Limb (tissue), 2 donors: ENCODE data around the gene RTP5.
"Not testable (repeated sequence)": the region's sequence is repeated elsewhere in the genome, so short reads cannot be mapped to it uniquely, and the experiment has no call there.

Experiments
- DNase-seq, 2 donors: peaks; one replicate each; pipeline ENCODE4 v3.0.0-alpha.2; 2016; ENCODE audit errors: extremely low spot score in 2 of 2

The RTP5 gene

DNA sequence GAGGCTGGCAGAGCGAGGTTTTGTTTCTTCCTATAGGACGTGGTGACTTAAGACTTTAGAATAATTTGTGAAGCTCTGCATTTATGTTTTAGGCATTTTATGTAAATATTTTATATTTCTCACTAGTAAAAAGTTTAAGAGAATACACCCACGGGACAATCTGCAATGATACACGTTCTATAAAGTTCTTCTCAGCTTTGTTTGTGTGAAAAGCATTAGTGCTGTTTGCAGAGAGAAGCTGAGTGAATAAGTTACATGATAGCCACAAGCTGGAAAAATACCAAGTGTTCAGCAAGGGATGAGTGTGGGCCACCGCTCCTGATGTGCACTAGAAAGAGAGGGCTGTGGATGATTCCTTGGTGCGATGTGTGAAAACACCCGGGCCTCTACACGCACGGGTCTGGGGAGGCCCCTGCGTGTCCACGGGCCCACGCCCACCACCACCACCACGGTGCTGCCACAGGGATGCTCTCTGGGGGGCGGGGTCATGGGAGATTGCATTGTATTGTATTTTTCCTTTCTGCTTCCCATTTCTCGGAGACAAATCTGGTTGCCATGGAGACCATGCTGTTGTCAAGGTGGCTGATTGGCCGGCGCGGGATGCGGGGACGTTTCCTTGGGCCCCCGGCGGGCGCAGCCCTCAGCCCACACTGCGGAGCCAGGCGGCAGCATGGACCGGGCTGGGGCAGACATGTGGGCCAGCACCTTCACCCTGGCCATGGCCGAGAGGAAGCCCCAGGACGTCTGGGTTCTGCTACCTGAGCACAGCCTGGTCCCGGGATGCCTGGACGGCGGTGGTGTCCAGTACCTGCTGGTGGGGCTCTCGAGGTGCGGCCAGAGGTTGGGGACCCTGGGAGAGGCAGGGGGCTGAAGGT lies at the start of gene RTP5:
Gene RTP5 (plus strand): TSS at position 643 of the 875 bp plus-strand sequence. CDS start 28 bp downstream, at position 671.
- DNase-seq, result no peak

DNA sequence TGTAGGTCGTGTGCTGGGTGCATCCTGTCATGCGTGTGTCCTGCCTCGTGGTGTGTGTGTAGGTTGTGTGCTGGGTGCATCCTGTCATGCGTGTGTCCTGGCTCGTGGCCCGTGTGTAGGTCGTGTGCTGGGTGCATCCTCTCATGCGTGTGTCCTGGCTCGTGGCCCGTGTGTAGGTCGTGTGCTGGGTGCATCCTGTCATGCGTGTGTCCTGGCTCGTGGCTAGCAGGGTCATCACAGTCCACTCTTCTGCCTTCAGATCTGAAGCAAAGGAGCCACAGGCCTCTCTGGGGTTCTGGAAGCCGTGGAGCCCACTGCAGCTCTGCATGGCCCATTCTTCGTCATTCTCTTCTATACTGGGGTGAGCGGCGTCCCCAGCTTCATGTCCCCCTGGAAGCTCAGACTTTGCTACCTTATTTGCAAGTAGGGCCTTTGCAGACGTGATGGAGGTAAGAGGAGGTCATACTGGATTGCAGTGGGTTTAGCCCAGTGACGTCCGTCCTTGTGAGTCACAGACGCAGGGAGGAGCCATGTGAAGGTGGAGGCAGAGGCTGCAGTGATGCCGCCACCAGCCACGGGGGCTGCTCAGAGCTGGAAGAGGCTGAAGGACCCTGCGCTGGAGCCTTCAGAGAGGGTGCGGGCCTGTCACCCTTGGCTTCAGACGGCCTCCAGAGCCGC lies 49.4 kb upstream of the RTP5 start:
- DNase-seq, result not testable (repeated sequence)

DNA sequence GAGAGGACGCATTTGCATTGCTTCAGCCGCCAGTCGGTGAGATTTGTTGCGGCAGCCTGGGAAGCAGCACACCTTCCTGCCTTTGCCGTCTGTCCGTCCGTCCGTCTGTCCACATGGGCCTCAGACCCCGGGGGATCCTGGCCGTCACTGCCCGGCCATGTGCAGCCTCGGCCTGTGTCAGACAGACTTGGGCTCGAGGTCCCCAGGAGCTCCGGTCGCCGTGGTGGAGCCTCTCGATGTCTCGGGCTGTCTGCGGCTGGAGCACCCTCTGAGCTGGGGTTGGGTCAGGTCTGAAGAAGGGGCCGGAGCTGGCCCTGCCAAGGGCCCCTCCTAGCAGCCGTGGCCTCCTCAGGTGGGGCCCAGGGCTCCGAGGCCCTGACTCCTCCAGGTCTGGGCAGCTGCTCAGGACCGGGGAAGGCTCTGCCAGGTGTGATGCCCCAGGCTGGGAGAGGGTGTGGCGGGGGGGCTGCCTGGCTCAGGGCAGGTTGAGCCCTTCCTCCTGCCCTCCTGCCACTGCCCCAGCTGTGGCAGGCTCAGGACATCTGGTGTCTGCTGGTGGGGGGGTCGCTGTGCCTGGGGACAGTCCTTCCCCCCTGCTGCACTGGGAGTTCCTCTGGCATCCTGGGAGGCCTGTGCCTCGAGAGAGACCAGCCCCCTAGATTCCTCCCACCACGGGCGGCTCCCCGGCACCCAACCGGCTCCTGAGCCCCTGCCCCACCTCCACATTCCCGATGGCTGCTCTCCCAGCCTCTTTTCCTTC lies 48.7 kb upstream of the RTP5 start:
- no peak for DNase-seq

DNA sequence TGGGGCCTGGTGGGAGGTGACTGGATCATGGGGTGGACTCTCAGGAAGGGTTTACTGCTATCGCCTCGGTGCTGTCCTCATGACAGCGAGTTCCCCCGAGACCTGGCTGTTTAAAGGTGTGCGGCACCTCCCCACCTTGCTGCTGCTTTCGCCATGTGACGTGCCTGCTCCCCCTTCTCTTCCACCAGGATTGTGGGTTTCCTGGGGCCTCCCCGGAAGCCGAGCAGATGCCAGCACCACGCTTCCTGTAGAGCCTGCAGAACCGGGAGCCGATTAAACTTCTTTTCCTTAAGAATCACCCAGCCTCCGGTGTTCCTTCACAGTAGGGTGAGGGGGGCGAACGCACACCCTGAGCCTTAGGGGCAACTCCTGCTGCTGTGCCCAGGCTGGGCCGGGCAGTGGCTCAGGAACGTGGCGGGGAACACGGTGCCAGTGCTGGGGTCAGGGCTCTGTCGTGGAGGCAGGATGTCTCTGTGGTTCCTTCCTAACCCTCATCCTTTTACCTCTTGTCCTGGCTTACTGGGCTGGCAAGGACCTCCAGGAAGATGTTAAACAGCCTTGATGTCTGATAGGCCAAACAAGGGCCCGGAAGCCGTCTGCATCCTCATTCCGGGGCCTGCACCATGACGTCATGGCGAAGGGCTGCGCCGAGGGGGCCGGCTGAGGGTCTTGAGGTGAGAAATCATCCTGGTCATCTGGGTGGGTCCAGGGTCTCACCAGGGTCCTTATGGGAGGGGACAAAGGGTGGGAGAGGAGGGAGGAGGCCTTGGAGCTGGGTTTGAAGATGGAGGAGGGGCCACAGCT lies 47.9 kb upstream of the RTP5 start:
- DNase-seq, result no peak

DNA sequence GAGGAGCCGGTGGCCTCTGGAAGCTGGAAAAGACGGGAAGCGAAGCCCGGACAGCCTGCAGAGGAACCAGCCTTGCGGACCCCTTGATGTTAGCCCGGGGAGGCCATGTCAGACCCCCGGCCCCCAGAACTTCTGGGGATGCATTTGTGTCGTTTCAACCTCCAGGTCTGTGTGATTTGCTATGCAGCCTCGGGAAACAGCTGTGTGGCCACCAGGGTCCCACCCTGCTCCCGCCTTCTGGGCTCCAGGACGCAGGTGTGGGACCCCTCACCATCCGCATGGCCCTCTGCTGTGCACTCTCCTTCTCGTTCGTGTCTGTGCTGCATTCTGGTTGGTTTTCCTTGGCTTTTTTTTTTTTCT lies 47.3 kb upstream of the RTP5 start:
- DNase-seq, result no peak

DNA sequence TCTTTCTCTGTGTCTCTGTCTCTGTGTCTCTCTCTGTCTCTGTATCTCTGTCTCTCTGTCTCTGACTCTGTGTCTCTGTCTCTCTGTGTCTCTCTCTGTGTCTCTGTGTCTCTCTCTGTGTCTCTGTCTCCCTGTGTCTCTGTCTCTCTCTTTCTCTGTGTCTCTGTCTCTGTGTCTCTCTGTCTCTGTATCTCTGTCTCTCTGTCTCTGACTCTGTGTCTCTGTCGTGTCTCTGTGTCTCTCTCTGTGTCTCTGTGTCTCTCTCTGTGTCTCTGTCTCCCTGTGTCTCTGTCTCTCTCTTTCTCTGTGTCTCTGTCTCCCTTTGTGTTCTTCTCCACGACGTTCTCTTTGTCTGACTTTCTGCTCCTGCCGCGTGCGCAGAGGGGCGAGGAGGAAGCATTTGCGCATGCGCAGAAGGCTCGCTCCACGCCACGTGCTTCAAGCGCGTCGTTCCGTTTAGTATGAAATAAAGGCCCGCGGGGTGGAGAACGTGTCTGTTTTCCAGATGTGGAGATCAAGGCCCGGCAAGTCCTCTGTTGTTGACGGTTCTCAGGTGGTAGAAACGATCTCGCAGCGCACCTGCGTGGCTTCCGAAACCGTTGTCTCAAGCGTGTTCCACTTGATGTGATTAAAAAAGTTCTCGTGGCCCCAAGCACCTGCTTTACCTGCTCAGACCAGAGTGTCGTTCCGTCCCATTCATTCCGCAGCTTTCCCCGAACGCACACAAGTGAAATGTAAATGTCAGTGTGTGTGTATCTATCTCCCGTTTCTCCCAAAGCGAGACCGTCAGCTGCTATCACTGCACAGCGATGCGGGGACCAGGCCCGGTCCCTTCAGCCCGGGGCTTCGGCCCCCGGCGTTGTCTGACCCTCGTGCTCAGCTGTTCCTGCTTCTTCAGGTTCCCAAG lies 45.7 kb upstream of the RTP5 start:
- DNase-seq, result not testable (repeated sequence)

DNA sequence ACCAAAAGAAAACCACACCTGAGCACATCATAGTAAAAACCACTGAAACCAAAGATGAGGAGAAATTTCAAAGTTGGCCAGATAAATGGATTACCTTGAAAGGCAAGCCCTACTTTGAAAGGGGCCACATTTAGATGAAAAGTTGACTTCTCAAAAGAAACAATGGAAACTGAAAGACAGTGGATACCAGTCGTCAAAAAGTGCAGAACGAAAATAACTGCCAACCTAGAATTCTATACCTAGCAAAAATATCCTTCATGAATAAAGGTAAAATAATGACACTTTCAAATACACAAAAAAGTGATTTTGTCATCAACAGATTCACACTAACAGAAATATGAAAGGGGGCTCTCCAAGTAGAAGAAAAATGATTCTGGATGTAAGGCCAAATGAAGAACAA lies 42.1 kb upstream of the RTP5 start:
- no peak for DNase-seq

DNA sequence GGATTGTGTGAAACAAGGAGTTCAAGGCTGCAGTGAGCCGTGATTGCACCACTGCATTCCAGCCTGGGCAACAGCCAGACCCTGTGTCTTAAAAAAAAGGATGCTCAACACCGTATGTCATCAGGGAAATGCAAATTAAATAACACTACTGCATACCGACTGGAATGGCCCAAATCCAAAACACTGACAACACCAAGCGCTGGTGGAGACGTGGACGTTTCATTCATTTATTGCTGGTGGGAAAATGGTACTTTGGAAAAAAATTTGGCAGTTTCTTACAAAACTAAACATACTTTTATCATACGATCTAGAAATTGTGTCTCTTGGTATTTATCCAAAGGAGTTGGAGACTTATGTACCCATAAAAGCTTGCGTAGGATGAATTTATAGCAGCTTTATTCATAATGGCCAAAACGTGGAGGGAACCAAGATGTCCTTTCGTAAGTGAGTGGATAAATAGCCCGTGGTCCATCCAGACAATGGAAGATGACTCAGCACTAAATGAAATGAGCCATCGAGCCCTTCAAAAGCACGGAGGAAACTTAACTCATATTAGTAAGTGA lies 36.3 kb upstream of the RTP5 start:
- no peak for DNase-seq

DNA sequence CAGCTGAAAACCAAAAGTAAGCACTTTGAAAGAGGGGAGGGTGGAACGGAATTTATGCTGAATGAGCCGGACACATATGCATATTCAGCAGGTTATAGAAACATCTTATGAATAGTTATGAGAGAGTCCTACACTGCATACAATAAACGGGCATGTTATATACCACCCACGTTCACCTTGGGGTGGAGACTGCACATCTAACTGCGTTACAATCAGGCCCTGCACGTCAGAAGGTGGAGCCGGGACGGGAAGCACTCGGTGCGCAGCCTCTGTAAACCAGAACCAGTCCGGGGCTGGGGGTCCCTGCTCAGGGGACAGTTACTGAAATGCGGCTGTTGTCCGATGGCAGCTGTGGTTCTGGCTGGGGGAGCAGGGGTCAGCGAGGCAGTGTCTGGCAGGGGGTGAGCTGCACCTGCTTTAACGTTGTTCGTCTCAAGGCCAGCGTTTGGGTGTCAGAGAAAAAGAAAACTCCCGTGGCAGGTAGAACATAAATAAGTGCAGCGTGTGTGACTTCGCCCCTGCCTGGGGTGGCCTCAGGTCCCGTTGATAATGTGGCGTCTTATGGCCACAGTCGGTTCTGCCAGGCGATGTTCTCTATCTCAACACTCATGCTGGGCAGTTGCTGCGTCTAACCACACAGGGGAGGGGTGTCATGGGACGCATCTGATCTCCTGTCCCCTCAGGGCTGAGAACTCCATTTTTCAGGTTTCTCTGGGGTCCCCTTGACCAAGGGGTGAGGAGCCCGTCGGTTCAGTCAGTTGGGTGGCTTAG lies 35.6 kb upstream of the RTP5 start:
- not testable (repeated sequence) for DNase-seq

DNA sequence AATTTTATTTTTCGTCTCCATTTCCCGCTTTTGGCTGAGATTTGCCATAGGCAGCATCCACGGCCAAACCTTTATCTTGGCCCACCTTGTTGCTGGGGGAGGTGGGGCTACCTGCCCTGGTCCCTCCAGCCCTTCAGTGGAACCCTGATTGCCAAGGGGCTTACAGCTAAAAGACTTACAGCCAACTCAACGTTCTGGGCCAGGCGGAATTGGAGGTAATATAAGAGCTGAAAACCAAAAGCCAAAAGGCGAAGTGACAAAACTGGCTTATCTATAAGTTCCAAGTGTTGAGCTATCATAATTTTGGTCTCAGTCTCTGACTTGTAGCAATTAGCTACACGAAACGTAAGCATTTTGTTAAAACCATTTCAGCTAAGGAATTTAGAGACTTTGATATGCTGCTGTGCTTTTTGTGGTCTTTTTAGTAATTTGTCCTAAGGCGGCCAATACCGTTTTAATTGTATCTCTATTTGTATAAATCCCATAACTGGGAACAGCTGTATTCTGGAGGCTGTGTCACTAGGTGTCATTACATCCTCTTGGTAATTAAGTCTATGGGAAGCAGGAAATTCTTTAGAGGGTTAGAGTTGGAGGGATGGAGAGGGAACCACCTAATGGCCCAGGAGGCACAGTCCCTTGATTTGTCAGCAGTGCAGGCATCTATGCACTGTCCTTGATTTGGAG lies 34.9 kb upstream of the RTP5 start:
- no peak for DNase-seq

DNA sequence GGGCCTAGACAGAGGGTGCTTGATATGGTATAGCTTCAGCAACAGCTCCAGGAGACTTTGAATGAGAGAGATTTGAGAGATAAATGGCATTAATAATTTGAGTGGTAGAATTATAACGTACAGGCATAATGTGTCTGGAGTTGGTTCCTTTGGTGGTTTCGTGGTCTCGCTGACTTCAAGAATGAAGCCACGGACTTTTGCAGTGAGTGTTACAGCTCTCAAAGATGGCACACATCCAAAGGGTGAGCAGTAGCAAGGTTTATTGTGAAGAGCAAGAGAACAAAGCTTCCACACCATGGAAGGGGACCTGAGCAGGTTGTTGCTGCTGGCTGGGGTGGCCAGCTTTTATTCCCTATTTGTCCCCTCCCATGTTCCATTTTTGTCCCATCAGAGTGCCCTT lies 33.9 kb upstream of the RTP5 start:
- DNase-seq, result no peak

DNA sequence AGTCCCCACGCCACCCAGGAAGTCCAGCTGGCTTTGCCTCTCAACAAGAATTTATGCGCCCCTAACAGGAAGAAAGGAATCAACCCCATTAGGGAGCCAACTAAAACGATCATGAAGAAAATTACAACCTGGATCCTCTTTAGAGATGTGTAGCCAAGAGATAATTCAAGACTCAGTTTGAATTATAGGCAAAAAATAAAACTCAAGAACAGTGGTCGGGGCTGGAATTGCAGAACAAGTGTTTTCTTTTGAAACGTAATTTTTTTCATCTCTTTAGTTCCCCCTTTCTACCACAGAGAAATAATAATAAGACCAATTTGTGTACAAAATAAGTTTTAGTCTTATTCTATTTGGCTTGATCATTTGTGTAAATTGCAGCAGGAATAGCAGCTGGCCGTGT lies 33.2 kb upstream of the RTP5 start:
- DNase-seq, result no peak

DNA sequence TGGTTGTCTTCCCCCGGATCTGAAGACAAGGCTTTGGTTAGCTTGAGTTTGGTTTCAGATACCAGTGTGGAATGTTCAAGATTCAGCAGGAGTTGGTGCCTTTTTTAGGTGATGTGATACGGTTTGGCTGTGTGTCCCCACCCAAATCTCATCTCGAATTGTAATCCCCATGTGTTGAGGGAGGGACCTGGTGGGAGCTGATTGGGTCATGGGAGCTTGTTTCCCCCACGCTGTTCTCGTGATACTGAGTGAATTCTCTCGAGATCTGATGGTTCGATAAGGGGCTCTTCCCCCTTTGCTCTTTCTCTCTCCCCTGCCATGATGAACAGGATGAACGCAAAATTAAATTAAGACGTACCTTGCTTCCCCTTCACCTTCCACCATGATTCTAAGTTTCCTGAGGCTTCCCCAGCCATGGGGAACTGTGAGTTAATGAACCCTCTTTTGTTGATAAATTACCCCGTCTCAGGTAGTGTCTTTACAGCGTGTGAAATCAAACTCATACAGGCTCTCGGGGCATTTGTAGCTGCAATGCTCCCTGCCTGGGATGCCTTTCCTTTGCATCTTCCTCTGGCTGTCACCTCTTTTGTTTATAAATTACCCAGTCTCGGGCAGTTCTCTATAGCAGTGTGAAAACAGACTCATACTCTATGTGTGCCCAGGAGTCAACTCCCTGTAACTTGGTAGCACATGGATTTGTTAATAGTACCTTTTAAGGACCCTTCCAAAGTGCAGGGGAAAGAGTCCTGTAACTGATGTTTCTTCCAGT lies 32.1 kb upstream of the RTP5 start:
- DNase-seq, result no peak

DNA sequence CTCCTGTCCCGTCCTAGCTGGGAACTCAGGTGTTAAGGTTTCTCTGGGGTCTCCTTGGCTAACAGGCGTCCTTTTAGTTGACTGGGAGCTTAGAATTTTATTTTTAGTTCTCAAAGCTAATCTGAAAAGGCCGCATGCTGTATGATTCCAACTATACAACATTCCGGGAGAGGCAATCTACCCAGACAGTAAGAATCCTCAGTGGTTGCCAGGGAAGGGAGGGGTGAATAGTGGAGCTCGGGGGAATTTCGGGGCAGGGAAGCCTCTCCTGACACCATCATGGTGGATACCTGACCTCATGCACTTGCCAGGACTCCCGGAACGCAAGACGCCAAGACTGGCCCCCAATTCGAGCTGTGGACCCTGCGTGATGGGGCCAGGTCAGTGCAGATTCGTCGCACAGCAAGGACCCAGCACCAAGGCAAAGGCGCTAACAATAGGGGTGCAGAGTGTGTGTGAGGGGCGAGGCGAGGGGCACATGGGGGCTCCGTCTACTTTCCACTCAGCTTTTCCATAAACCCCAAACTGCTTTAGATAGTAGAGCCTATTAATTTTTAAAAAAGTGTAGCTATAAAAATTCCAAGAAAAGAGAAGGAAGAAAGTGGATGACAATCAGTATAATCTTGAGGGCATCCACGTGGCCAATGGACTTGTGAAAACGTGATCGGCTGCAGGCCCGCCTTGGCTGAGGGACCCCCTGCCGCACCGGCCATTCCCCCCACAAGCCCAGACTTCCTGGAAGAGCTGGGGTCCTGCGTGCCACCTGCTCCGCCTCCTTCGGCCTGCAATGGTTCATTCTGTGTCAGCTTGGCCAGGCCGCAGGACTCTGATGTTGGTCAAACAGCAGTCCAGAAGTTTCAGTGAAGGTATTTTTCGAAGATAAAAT lies 28.1 kb upstream of the RTP5 start:
- DNase-seq, result no peak

DNA sequence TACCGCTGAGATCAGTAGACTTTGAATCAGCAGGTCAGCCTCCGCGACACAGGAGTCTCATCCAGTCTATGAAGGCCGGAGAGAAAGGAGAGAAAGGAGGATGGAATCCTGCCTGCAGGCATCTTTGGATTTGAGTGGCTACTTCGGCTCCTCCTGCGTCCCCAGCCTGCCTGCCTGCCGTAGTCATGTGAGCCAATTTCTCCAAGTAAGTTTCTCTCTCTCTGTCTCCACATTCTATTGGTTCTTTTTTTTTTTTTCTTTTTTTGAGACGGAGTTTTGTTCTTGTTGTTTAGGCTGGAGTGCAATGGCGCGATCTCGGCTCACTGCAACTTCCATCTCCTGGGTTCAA lies 27.5 kb upstream of the RTP5 start:
- no peak for DNase-seq

DNA sequence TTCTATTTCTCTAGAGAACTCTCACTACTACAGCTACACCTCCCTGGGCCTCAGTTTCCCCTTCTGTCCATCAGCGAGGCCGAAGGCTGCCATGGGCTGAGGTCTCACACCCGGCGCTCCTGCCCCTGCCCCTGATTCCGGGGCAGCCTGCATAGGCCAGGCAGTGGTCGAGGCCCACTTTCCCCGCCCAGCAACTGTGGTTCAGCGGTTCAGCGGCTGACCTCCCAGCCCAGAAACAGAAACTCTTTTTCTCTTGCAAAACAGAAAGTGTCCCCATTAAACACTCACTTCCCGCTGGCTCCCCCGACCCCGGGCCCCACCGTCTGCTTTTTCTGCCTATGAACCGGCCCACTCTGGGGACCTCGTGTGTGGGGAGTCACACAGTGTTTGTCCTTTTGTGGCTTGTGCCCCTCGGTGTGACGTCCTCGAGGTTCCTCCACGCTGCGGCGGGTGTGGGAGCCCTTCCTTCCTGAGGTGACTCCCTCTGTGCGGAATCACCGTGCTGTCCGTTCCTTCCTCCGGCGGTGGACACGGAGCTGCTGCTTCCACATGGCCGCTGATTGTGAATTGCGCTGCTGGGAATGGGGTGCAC lies 26.8 kb upstream of the RTP5 start:
- no peak for DNase-seq
